HL-60 (cell line): Measurements from ENCODE around the gene SRGAP3.

Source experiments
- DNase-seq, 2 experiments: peaks; one replicate each; pipeline ENCODE4 v3.0.0-alpha.2; 2010 to 2020; ENCODE audit warnings: low read depth in 1 of 2, low spot score in 1 of 2
- H3K27ac ChIP-seq: fragments of 250-450 bp; sonication (Bioruptor Pico); replicated peaks from 2 replicates; pipeline ENCODE4 v1.5.1; 2020; ENCODE audit warnings: mild to moderate bottlenecking, moderate library complexity
- H3K27me3 ChIP-seq: fragments of 250-450 bp; sonication (Bioruptor Pico); 2 replicates; pipeline ENCODE4 v1.5.1; 2021; ENCODE audit warnings: mild to moderate bottlenecking, moderate library complexity; ENCODE audit not compliant: insufficient read depth, poor library complexity, severe bottlenecking
- H3K4me3 ChIP-seq: replicated peaks from 2 replicates; pipeline ENCODE4 v1.5.1; 2011; ENCODE audit warnings: mild to moderate bottlenecking, control low read depth, low read length; ENCODE audit not compliant: insufficient read depth
- CTCF ChIP-seq: IDR thresholded peaks from one replicate; pipeline ENCODE4 v1.5.1; 2011; ENCODE audit warnings: low read length, control low read depth, inconsistent platforms; ENCODE audit not compliant: insufficient read depth
- GABPA ChIP-seq: IDR thresholded peaks from 2 replicates; pipeline ENCODE4 v1.6.1; 2012; ENCODE audit warnings: low read depth
- POLR2AphosphoS5 ChIP-seq: IDR thresholded peaks from 2 replicates; pipeline ENCODE4 v1.6.1; 2012; ENCODE audit warnings: low read depth
- REST ChIP-seq: IDR thresholded peaks from 2 replicates; pipeline ENCODE4 v1.6.1; 2012; ENCODE audit warnings: low read depth; ENCODE audit not compliant: insufficient replicate concordance
- SPI1 ChIP-seq: IDR thresholded peaks from 2 replicates; pipeline ENCODE4 v1.6.1; 2012; ENCODE audit warnings: low read depth, mild to moderate bottlenecking, borderline replicate concordance

The SRGAP3 gene

GRCh38 chr3:9037144-9037711 is 212.2 kb downstream of the SRGAP3 start:
- H3K27me3 ChIP-seq: peaks cover 6% of the 10 kb centered on the region
- H3K27ac ChIP-seq: no peak overlapping the region
- TF ChIP-seq REST: no peak
- TF ChIP-seq POLR2AphosphoS5: no peak
- TF ChIP-seq GABPA: no peak
- TF ChIP-seq SPI1: no peak
- TF ChIP-seq CTCF: no peak
- peak; percentile 14 to 40 for DNase-seq
- no peak overlapping the region for H3K4me3 ChIP-seq

- Histone ChIP-seq H3K4me3 (no peak overlapping the region), H3K27ac (no peak overlapping the region), H3K27me3 (peaks cover 6% of the 10 kb centered on the region)
- TF ChIP-seq REST (no peak), SPI1 (no peak), GABPA (no peak), POLR2AphosphoS5 (no peak), CTCF (no peak)
- no peak for DNase-seq
These were observed 212.9 kb downstream of the SRGAP3 start for GRCh38 chr3:9036404-9037131.

- TF ChIP-seq POLR2AphosphoS5 (no peak), CTCF (no peak), SPI1 (no peak), GABPA (no peak), REST (no peak)
- DNase-seq: no peak
- H3K27ac ChIP-seq: no peak overlapping the region
These were observed 213.5 kb downstream of the SRGAP3 start for GRCh38 chr3:9035961-9036360.

More at GRCh38 chr3:9035961-9036360, 213.5 kb downstream of the SRGAP3 start:
- H3K4me3 ChIP-seq: no peak overlapping the region
- H3K27me3 ChIP-seq: peaks cover 6% of the 10 kb centered on the region
